GM18858 (cell line): Measurements from ENCODE around the gene SIK3.
"Not testable (repeated sequence)": the region's sequence is repeated elsewhere in the genome, so short reads cannot be mapped to it uniquely, and the experiment has no call there.

Source experiments
- ATAC-seq: cut with Tn5 transposase; IDR thresholded peaks from one replicate; pipeline ENCODE4 v1.9.1; 2021; ENCODE audit not compliant: unreplicated experiment

SIK3 gene

DNA sequence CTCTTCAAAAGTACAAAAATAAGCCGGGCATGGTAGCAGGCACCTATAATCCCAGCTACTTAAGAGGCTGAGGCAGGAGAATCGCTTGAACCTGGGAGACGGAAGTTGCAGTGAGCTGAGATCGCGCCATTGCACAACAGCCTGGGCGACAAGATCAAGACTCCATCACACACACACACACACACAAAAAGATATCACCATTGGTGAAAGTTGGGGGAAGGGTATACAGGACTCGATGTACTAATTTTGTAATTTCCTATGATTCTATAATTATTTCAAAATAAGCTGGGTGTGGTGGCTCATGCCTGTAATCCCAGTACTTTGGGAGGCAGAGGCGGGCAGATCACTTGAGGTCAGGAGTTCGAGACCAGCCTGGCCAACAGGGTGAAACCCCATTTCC, 48.1 kb downstream of the SIK3 start:
- ATAC-seq = not testable (repeated sequence)

DNA sequence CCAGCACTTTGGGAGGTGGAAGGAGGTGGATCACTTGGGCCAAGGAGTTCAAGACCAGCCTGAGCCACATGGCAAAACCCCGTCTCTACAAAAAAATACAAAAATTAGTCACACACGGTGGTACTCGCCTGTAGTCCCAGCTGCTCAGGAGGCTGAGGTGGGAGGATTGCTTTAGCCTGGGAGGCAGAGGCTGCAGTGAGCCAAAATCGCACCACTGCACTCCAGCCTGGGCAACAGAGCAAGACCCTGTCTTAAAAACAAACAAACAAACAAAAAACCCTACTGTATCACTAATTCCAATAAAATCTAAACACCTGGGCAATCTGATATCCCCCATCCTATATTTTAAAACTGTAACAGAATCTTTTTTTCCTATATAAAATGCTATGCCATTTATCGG, 51.6 kb downstream of the SIK3 start:
- ATAC-seq = not testable (repeated sequence)

- ATAC-seq = no peak
These were observed 52.3 kb downstream of the SIK3 start for GRCh38 chr11:117045956-117046355.

DNA sequence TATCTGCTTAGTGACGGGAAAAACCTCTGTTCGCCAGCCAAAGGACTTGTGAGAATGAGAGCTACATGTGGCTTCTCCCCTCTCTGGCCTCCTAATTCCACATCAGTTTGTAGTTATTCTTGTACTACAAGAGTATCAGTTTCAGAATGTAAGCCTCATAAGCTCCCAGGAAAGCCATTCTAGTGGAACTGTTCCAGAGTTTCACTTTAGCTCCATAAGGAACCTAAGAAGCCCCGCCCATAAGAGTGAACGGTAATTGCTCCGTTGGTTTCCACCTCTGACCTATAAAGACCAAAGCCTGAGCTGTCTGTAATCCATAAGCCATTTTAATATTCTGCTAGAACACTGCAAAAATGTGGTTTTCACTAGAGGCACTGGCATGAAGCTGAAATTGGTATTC, 53.0 kb downstream of the SIK3 start:
- no peak for ATAC-seq

DNA sequence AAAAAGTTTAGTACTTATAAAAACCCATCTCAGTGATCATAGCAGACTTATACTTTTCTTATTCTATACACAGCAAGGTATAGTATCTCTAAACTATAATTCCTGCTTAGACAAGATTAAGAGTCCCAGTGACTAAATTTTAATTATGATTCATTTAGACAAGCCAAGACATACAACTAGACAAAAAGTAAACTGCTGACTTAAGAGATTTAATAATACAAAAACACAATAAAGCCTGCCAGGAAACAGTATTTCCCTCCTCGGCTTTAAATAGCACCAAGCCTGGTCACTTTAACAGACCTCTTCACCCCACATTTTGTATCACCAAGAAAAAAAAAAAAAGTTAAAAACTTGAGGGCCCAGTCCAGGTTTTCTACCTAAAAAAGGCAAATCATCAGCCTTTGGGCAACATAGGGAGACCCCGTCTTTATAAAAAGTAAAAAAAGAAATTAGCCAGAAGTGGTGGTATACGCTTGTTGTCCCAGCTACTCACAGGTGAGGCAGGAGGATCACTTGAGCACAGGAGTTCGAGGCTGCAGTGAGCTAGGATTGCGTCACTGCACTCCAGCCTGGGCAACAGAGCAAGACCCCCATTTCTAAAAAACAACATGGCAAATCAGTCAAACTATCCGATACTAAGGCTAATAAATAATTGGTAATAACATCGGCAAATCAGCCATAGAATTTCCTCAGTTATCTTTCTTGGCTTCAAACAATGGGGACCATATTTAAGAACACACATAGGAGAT, 53.8 kb downstream of the SIK3 start:
- ATAC-seq = no peak

DNA sequence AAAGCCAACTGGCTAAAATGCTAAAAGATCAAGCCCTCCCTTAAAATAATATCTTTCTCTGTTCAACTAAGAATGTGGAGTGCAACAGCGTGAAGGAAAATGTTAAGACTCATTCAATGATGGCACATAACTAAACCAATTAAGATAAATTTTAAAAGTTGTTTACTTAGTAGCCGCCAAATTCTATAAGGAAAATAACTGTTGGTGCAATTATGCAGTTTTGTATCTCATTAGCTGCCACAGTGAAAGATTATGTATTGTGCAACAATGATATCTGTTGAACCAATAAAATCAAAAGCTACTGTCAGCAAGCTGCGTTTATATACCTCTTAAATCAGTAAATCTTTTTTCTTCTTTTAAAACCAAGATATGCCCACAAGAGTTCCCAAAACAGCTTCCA, 55.5 kb downstream of the SIK3 start:
- ATAC-seq = no peak

DNA sequence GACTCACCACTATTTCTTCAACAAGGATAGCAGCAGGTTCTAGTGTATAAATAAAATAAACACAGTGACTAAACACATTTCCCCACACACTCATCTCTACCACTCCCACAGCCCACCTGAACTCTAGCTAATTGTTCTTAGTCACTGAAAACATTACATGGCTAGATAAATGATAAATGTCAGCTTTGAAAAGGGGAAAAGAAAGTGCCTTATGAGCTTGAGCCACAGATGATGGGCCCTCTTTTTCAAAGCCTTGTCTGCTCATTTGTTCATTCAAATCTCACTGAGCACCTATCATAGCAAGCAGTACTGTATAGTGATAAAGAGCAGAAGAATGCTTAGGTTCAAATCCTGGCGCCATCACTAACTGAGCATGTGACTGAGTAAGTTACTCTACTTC, 58.3 kb downstream of the SIK3 start:
- ATAC-seq = no peak

DNA sequence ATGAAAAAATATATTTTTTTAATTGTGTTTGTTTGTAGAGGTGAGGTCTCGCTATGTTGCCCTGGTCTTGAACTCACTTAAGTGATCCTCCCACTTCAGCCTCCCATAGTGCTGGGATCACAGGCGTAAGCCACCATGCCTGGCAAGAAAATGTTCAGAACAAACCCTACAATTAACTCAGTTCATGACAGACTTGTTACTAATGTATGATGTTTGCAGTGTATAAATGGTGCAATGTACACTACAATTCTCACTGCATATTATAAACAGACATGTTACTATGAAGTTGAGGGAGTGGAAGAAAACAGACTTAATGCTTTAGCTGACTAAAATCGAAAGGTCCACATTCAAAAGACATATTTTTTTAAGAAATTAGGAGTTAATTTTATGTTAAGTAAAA, 59.0 kb downstream of the SIK3 start:
- ATAC-seq = no peak

- no peak for ATAC-seq
These were observed 60.3 kb downstream of the SIK3 start for GRCh38 chr11:117037975-117038350.

DNA sequence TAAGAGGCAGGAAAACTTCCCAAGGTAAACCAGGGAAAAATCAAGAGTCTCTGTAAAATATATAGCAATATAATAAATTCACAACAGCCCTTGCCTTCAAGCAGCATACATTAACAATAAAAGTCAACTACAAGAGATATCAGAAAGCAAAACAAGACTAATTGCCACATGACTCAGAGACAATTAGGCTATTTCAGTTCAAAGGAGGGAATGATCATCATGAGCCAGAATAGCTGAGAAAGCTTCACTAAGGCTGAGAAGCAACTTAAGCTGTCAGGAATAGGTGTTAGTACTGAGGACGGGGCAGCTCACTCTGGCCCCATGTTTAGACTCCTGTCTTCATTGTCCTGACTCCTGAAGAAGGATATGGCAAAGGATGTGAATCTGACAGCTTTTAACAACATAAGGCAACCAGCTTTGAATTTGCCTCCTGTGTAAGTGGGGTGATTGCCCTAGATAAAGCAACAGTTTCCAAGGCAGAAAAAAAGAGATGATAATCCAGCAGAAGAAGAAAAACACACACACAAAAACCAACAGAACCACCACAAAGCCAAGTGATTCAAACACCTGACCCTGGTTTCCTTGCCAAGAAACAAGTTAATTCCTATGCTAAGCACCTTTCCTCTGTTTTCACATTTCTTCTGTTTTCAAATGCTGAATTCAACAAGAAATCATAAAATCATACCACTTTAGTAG, 60.8 kb downstream of the SIK3 start:
- ATAC-seq = no peak

- ATAC-seq = no peak
These were observed 63.3 kb downstream of the SIK3 start for GRCh38 chr11:117034901-117035300.

DNA sequence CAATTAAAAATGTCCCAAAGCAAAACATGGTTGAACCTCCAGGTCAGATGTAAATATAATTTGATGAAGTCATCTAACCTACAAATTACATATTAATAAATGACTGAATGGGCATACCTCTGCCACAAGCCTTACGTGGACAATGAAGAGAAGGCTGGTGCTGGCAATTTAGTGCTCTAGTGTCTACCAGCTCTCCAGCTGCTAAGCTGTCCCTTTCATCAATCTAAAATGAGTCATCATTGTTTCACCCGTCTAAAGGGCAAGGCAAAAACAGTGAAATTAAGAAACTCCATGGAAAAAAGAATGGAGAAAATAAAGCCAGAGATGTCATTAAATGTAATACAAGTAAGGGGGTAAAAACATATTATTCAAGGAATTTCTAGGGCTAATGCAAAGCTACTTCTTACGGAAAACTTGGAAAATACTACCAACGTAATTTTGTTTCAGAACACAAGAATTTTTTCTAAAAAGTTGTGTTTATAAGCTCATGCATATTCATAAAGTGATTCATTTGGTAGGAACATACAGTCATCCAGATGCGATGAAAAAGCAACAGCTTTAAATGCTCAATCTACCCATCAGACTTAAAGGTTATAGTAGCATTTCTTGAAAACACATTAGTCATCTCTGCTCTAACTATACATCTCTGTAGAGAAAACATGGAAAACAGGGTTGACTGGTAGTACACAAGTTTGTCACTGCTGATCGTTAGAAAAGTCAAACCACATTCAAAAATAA, 71.5 kb downstream of the SIK3 start:
- no peak for ATAC-seq

DNA sequence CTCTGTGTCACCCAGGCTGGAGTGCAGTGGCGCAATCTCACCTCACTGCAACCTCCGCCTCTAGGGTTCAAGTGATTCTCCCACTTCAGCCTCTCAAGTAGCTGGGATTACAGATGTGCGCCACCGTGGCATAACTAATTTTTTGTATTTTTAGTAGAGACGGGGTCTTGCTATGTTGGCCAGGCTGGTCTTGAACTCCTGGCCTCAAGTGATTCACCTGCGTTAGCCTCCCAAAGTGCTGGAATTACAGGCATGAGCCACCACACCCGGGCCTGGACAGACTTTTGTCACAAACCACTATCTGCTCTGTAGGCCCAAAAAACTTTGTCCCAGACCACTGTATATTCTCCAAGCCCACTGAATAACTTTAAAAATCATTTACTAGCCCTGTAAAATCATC, 74.5 kb downstream of the SIK3 start:
- ATAC-seq = not testable (repeated sequence)

- no peak for ATAC-seq
These were observed 75.0 kb downstream of the SIK3 start for GRCh38 chr11:117023178-117023577.

DNA sequence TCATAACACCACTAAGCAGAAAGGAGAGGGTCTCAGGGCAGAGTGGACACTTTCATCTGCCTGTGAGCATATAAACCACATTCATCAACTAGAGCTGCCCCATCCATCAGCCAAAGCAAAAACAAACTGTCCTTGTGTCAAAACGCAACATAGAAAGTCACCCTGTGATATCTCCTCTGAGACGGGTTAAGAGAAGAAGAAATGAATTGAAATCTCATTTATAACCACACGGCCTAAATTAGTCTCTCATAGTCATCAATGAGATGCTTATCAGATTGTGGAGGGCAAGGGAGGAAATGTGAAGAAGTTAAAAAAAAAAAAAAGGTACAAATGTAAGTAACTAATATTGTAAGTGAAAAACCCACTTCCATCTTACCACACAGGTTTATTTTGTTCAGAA, 75.7 kb downstream of the SIK3 start:
- no peak for ATAC-seq

- no peak for ATAC-seq
These were observed 77.2 kb downstream of the SIK3 start for GRCh38 chr11:117020869-117021564.

- ATAC-seq = no peak
These were observed 77.9 kb downstream of the SIK3 start for GRCh38 chr11:117020287-117020686.

- ATAC-seq = no peak
These were observed 78.4 kb downstream of the SIK3 start for GRCh38 chr11:117019871-117020270.

GRCh38 chr11:117017456-117017855, 80.8 kb downstream of the SIK3 start:
- no peak for ATAC-seq

- ATAC-seq = no peak
These were observed 81.5 kb downstream of the SIK3 start for GRCh38 chr11:117016747-117017146.

DNA sequence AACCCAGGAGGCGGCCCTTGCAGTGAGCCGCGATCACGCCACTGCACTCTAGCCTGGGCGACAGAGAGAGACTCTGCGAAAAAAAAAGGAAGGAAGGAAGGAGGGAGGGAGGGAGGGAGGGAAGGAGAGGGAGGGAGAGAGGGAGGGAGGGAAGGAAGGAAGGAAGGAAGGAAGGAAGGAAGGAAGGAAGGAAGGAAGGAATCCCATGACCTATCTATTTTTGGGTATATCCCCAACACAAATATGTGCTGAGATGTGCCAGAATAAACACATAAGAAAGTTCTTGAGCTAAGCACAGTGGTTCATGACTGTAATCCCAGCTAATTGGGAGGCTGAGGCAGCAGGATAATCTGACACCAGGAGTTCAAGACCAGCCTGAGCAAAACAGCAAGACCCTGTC, 82.0 kb downstream of the SIK3 start:
- no peak for ATAC-seq

GRCh38 chr11:117011541-117011898, 86.7 kb downstream of the SIK3 start:
- ATAC-seq = no peak
